HEK293 (cell line): ENCODE data around the gene REC8.

Source experiments
- BCL6B ChIP-seq: fragments of 450-650 bp; formaldehyde crosslinking; IDR thresholded peaks from 2 replicates; pipeline ENCODE4 v1.5.1; 2017; ENCODE audit warnings: missing biosample characterization, missing genetic modification characterization
- GLIS1 ChIP-seq: fragments of 450-650 bp; formaldehyde crosslinking; IDR thresholded peaks from 2 replicates; pipeline ENCODE4 v1.5.1; 2016; ENCODE audit warnings: missing biosample characterization, missing genetic modification characterization
- KLF10 ChIP-seq: fragments of 450-650 bp; IDR thresholded peaks from 2 replicates; pipeline ENCODE4 v1.5.1; 2018; ENCODE audit warnings: missing biosample characterization, mild to moderate bottlenecking, missing genetic modification characterization
- KLF17 ChIP-seq: fragments of 450-650 bp; formaldehyde crosslinking; IDR thresholded peaks from 2 replicates; pipeline ENCODE4 v1.5.1; 2016; ENCODE audit warnings: missing biosample characterization, missing genetic modification characterization
- KLF8 ChIP-seq: fragments of 450-650 bp; formaldehyde crosslinking; IDR thresholded peaks from 2 replicates; pipeline ENCODE4 v1.5.1; 2016; ENCODE audit warnings: missing biosample characterization, missing genetic modification characterization
- MYNN ChIP-seq: fragments of 450-650 bp; formaldehyde crosslinking; IDR thresholded peaks from 2 replicates; pipeline ENCODE4 v1.5.1; 2016; ENCODE audit warnings: missing biosample characterization, missing genetic modification characterization, borderline replicate concordance
- MZF1 ChIP-seq: fragments of 450-650 bp; formaldehyde crosslinking; IDR thresholded peaks from 2 replicates; pipeline ENCODE4 v1.5.1; 2017; ENCODE audit warnings: missing biosample characterization, missing genetic modification characterization, borderline replicate concordance
- PATZ1 ChIP-seq: fragments of 450-650 bp; formaldehyde crosslinking; IDR thresholded peaks from 2 replicates; pipeline ENCODE4 v1.5.1; 2016; ENCODE audit warnings: missing biosample characterization, missing genetic modification characterization
- SP2 ChIP-seq: fragments of 450-650 bp; formaldehyde crosslinking; IDR thresholded peaks from 2 replicates; pipeline ENCODE4 v1.5.1; 2016; ENCODE audit warnings: missing biosample characterization, missing genetic modification characterization
- ZBTB49 ChIP-seq: fragments of 450-650 bp; formaldehyde crosslinking; IDR thresholded peaks from 2 replicates; pipeline ENCODE4 v1.5.1; 2016; ENCODE audit warnings: missing biosample characterization, missing genetic modification characterization, low read depth
- ZBTB7A ChIP-seq: fragments of 450-650 bp; formaldehyde crosslinking; IDR thresholded peaks from 2 replicates; pipeline ENCODE4 v1.5.1; 2016; ENCODE audit warnings: low read depth, missing biosample characterization, missing genetic modification characterization
- ZEB2 ChIP-seq: fragments of 450-650 bp; formaldehyde crosslinking; IDR thresholded peaks from 2 replicates; pipeline ENCODE4 v1.5.1; 2016; ENCODE audit warnings: missing biosample characterization, missing genetic modification characterization
- ZNF202 ChIP-seq: fragments of 450-650 bp; formaldehyde crosslinking; IDR thresholded peaks from 2 replicates; pipeline ENCODE4 v1.5.1; 2016; ENCODE audit warnings: missing biosample characterization, missing genetic modification characterization, borderline replicate concordance
- ZNF223 ChIP-seq: fragments of 450-650 bp; formaldehyde crosslinking; IDR thresholded peaks from 2 replicates; pipeline ENCODE4 v1.5.1; 2016; ENCODE audit warnings: missing biosample characterization, missing genetic modification characterization
- ZNF354C ChIP-seq: fragments of 450-650 bp; formaldehyde crosslinking; IDR thresholded peaks from 2 replicates; pipeline ENCODE4 v1.5.1; 2016; ENCODE audit warnings: missing biosample characterization, missing genetic modification characterization, low read depth, borderline replicate concordance
- ZNF423 ChIP-seq: fragments of 450-650 bp; formaldehyde crosslinking; IDR thresholded peaks from 2 replicates; pipeline ENCODE4 v1.5.1; 2016; ENCODE audit warnings: missing biosample characterization, missing genetic modification characterization
- ZNF48 ChIP-seq: fragments of 450-650 bp; formaldehyde crosslinking; IDR thresholded peaks from 2 replicates; pipeline ENCODE4 v1.5.1; 2016; ENCODE audit warnings: missing biosample characterization, missing genetic modification characterization
- ZNF510 ChIP-seq: fragments of 450-650 bp; formaldehyde crosslinking; IDR thresholded peaks from 2 replicates; pipeline ENCODE4 v1.5.1; 2018; ENCODE audit warnings: mild to moderate bottlenecking, missing genetic modification characterization, missing biosample characterization; ENCODE audit not compliant: insufficient replicate concordance
- ZNF514 ChIP-seq: fragments of 450-650 bp; formaldehyde crosslinking; IDR thresholded peaks from 2 replicates; pipeline ENCODE4 v1.5.1; 2016; ENCODE audit warnings: missing biosample characterization, missing genetic modification characterization
- ZNF548 ChIP-seq: fragments of 450-650 bp; formaldehyde crosslinking; IDR thresholded peaks from 2 replicates; pipeline ENCODE4 v1.5.1; 2016; ENCODE audit warnings: missing biosample characterization, missing genetic modification characterization
- ZNF585B ChIP-seq: fragments of 450-650 bp; formaldehyde crosslinking; IDR thresholded peaks from 2 replicates; pipeline ENCODE4 v1.5.1; 2016; ENCODE audit warnings: missing biosample characterization, missing genetic modification characterization
- ZNF624 ChIP-seq: fragments of 450-650 bp; formaldehyde crosslinking; IDR thresholded peaks from 2 replicates; pipeline ENCODE4 v1.5.1; 2017; ENCODE audit warnings: missing biosample characterization, missing genetic modification characterization
- ZNF629 ChIP-seq: fragments of 450-650 bp; formaldehyde crosslinking; IDR thresholded peaks from 2 replicates; pipeline ENCODE4 v1.5.1; 2017; ENCODE audit warnings: missing biosample characterization, missing genetic modification characterization
- ZNF654 ChIP-seq: fragments of 450-650 bp; formaldehyde crosslinking; IDR thresholded peaks from 2 replicates; pipeline ENCODE4 v1.5.1; 2016; ENCODE audit warnings: low read depth, missing biosample characterization, missing genetic modification characterization
- ZNF660 ChIP-seq: fragments of 450-650 bp; IDR thresholded peaks from 2 replicates; pipeline ENCODE4 v1.5.1; 2018; ENCODE audit warnings: missing biosample characterization, mild to moderate bottlenecking, missing genetic modification characterization
- ZNF670 ChIP-seq: fragments of 450-650 bp; formaldehyde crosslinking; IDR thresholded peaks from 2 replicates; pipeline ENCODE4 v1.5.1; 2016; ENCODE audit warnings: missing biosample characterization, missing genetic modification characterization, low read depth
- ZNF747 ChIP-seq: fragments of 450-650 bp; formaldehyde crosslinking; IDR thresholded peaks from 2 replicates; pipeline ENCODE4 v1.5.1; 2016; ENCODE audit warnings: missing biosample characterization, missing genetic modification characterization
- ZNF792 ChIP-seq: fragments of 450-650 bp; formaldehyde crosslinking; IDR thresholded peaks from 2 replicates; pipeline ENCODE4 v1.5.1; 2016; ENCODE audit warnings: missing biosample characterization, missing genetic modification characterization
- ZNF843 ChIP-seq: fragments of 450-650 bp; formaldehyde crosslinking; IDR thresholded peaks from 2 replicates; pipeline ENCODE4 v1.5.1; 2016; ENCODE audit warnings: missing biosample characterization, missing genetic modification characterization
- TF ChIP-seq, protein P1 (sequence below): fragments of 450-650 bp; formaldehyde crosslinking; IDR thresholded peaks from 2 replicates; pipeline ENCODE4 v1.5.1; 2016; ENCODE audit warnings: missing biosample characterization, missing genetic modification characterization
- TF ChIP-seq, protein P2 (sequence below): fragments of 450-650 bp; formaldehyde crosslinking; IDR thresholded peaks from 2 replicates; pipeline ENCODE4 v1.5.1; 2016; ENCODE audit warnings: missing biosample characterization, missing genetic modification characterization

The REC8 gene

GRCh38 chr14:24215495-24216344, 43.8 kb downstream of the REC8 start, which contains the start of gene MDP1 (continued):
- no peak for TF ChIP-seq MYNN (tag by site-specific recombination)
- no peak for TF ChIP-seq ZNF223
- no peak for TF ChIP-seq ZNF548 (tag by site-specific recombination)
- TF ChIP-seq ZNF654: peak; percentile 59
- TF ChIP-seq PATZ1: peak; percentile 53
- TF ChIP-seq ZNF624 (tag by site-specific recombination): no peak
- TF ChIP-seq KLF17 (tag by site-specific recombination): peak; percentile 90
- TF ChIP-seq, protein P1, sequence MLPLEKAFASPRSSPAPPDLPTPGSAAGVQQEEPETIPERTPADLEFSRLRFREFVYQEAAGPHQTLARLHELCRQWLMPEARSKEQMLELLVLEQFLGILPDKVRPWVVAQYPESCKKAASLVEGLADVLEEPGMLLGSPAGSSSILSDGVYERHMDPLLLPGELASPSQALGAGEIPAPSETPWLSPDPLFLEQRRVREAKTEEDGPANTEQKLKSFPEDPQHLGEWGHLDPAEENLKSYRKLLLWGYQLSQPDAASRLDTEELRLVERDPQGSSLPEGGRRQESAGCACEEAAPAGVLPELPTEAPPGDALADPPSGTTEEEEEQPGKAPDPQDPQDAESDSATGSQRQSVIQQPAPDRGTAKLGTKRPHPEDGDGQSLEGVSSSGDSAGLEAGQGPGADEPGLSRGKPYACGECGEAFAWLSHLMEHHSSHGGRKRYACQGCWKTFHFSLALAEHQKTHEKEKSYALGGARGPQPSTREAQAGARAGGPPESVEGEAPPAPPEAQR (tag by site-specific recombination): no peak; the same call in 1 of the 2 replicates
- TF ChIP-seq ZNF792 (tag by site-specific recombination): no peak
- TF ChIP-seq ZNF354C (tag by site-specific recombination): no peak
- TF ChIP-seq SP2 (tag by site-specific recombination): peak; percentile 64
- peak; percentile 79 for TF ChIP-seq ZNF660 (tag by site-specific recombination)
- TF ChIP-seq ZNF202 (tag by site-specific recombination): no peak
- TF ChIP-seq ZNF585B: no peak
- TF ChIP-seq KLF10: no peak
- TF ChIP-seq ZEB2 (tag by site-specific recombination): peak; percentile 69
- no peak for TF ChIP-seq ZNF510 (tag by site-specific recombination)
- peak; percentile 98 for TF ChIP-seq KLF8 (tag by site-specific recombination)
- peak; percentile 25; the same call in 1 of the 2 replicates for TF ChIP-seq ZNF843 (tag by site-specific recombination)
- TF ChIP-seq, protein P2, sequence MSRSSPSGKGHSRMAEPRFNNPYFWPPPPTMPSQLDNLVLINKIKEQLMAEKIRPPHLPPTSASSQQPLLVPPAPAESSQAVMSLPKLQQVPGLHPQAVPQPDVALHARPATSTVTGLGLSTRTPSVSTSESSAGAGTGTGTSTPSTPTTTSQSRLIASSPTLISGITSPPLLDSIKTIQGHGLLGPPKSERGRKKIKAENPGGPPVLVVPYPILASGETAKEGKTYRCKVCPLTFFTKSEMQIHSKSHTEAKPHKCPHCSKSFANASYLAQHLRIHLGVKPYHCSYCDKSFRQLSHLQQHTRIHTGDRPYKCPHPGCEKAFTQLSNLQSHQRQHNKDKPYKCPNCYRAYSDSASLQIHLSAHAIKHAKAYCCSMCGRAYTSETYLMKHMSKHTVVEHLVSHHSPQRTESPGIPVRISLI (tag by site-specific recombination): no peak
- TF ChIP-seq ZBTB49 (tag by site-specific recombination): no peak
- TF ChIP-seq ZNF48 (tag by site-specific recombination): no peak
- no peak for TF ChIP-seq BCL6B (tag by site-specific recombination)
- TF ChIP-seq ZNF670 (tag by site-specific recombination): no peak
- TF ChIP-seq ZBTB7A: no peak
- TF ChIP-seq ZNF629: peak; percentile 93
- no peak for TF ChIP-seq ZNF514 (tag by site-specific recombination)
- TF ChIP-seq MZF1 (tag by site-specific recombination): peak; percentile 12; the same call in 1 of the 2 replicates
- no peak for TF ChIP-seq ZNF747 (tag by site-specific recombination)
- peak; percentile 17; the same call in 1 of the 2 replicates for TF ChIP-seq GLIS1 (tag by site-specific recombination)
- peak; percentile 18; the same call in 1 of the 2 replicates for TF ChIP-seq ZNF423 (tag by site-specific recombination)
